ENCODE data around the gene LRRFIP1. TPM values are rescaled to one million over a fixed set of nuclear protein-coding genes. Genes with fewer than 3 reads are reported as not detected.
A peak's percentile ranks its signal among the peaks of the same experiment; 100 is the strongest.

LRRFIP1 gene
- polyA plus RNA-seq, 1 donor (not counting 4 experiments of a cell fraction or from before 2014, with no cell fraction given) = 115 TPM

GRCh38 chr2:237725661-237726060 is 98.3 kb downstream of the LRRFIP1 start:
- Histone ChIP-seq H3K4me3 (ENCODE audit: control insufficient read depth in 2 of 3, extremely low read depth in 1 of 3, insufficient read depth in 2 of 3, low read depth in 1 of 3, low read length in 3 of 3) (no peak overlapping the region), H3K27ac (ENCODE audit: control insufficient read depth, insufficient read depth, low read length) (no peak overlapping the region), H3K4me1 (ENCODE audit: control insufficient read depth, extremely low read depth, insufficient read depth, low read length) (peaks cover 55% of the 10 kb centered on the region), H3K9ac (ENCODE audit: control insufficient read depth, extremely low read depth, insufficient read depth, low read length) (no peak overlapping the region), H4K20me1 (ENCODE audit: control insufficient read depth, extremely low read depth, insufficient read depth, low read length) (peaks cover 21% of the 10 kb centered on the region), H3K9me1 (ENCODE audit: control insufficient read depth, extremely low read depth, insufficient read depth, low read length) (peaks cover 15% of the 10 kb centered on the region), H3K79me2 (ENCODE audit: control insufficient read depth, insufficient read depth, low read length) (peaks cover 76% of the 10 kb centered on the region), H3K27me3 (ENCODE audit: control insufficient read depth, extremely low read depth, insufficient read depth, low read length) (no peaks in the 10 kb centered on the region), H3K4me2 (ENCODE audit: control insufficient read depth, extremely low read depth, insufficient read depth, low read depth, low read length) (no peak overlapping the region), H2AFZ (ENCODE audit: control insufficient read depth, low read length) (no peak overlapping the region), H3K9me3 (ENCODE audit: control insufficient read depth, low read depth, low read length) (no peaks in the 10 kb centered on the region), H3K36me3 (ENCODE audit: control insufficient read depth in 2 of 2, extremely low read depth in 1 of 2, insufficient read depth in 2 of 2, low read length in 2 of 2) (peaks cover 18 to 34% of the 10 kb centered on the region in 2 experiments)
- FAIRE-seq = no peak
- no peak for DNase-seq (ENCODE audit: low read depth, low spot score)
- TF ChIP-seq CTCF (optimal IDR thresholded peaks at IDR 0.05 in 1 of 3, IDR thresholded peaks at IDR 0.05 in 1 of 3, conservative IDR thresholded peaks at IDR 0.05 in 1 of 3; ENCODE audit: extremely low read depth in 1 of 3, insufficient read depth in 2 of 3, low read length in 3 of 3) (no peak), EZH2 (IDR thresholded peaks at IDR 0.05; ENCODE audit: low read length) (no peak)
- dilution Hi-C loops (cut with MboI; ENCODE audit: extremely low pct_ligation_motif_present, low sequenced_read_pairs) = no loop called here

GRCh38 chr2:237726401-237726830 is 99.0 kb downstream of the LRRFIP1 start:
- no peak for FAIRE-seq
- peaks cover 24% of the 10 kb centered on the region for H4K20me1 ChIP-seq (ENCODE audit: control insufficient read depth, extremely low read depth, insufficient read depth, low read length)
- dilution Hi-C loops (cut with MboI; ENCODE audit: extremely low pct_ligation_motif_present, low sequenced_read_pairs) = no loop called here

More at GRCh38 chr2:237726401-237726830, 99.0 kb downstream of the LRRFIP1 start:
- Histone ChIP-seq H3K9me1 (ENCODE audit: control insufficient read depth, extremely low read depth, insufficient read depth, low read length) (peaks cover 15% of the 10 kb centered on the region), H3K4me2 (ENCODE audit: control insufficient read depth, extremely low read depth, insufficient read depth, low read depth, low read length) (peak overlapping the region; percentile 8), H3K4me1 (ENCODE audit: control insufficient read depth, extremely low read depth, insufficient read depth, low read length) (peaks cover 56% of the 10 kb centered on the region), H3K79me2 (ENCODE audit: control insufficient read depth, insufficient read depth, low read length) (peaks cover 80% of the 10 kb centered on the region), H3K4me3 (ENCODE audit: control insufficient read depth in 2 of 3, extremely low read depth in 1 of 3, insufficient read depth in 2 of 3, low read depth in 1 of 3, low read length in 3 of 3) (no peak overlapping the region), H3K27ac (ENCODE audit: control insufficient read depth, insufficient read depth, low read length) (peak overlapping the region; percentile 3), H3K27me3 (ENCODE audit: control insufficient read depth, extremely low read depth, insufficient read depth, low read length) (no peaks in the 10 kb centered on the region), H3K9ac (ENCODE audit: control insufficient read depth, extremely low read depth, insufficient read depth, low read length) (no peak overlapping the region), H2AFZ (ENCODE audit: control insufficient read depth, low read length) (no peak overlapping the region), H3K36me3 (ENCODE audit: control insufficient read depth in 2 of 2, extremely low read depth in 1 of 2, insufficient read depth in 2 of 2, low read length in 2 of 2) (peaks cover 18 to 29% of the 10 kb centered on the region in 2 experiments), H3K9me3 (ENCODE audit: control insufficient read depth, low read depth, low read length) (no peaks in the 10 kb centered on the region)
- TF ChIP-seq CTCF (optimal IDR thresholded peaks at IDR 0.05 in 1 of 3, IDR thresholded peaks at IDR 0.05 in 1 of 3, conservative IDR thresholded peaks at IDR 0.05 in 1 of 3; ENCODE audit: extremely low read depth in 1 of 3, insufficient read depth in 2 of 3, low read length in 3 of 3) (no peak), EZH2 (IDR thresholded peaks at IDR 0.05; ENCODE audit: low read length) (no peak)
- DNase-seq (ENCODE audit: low read depth, low spot score) = no peak
